Measurements from ENCODE around the gene SUSD1. TPM values are rescaled to one million over a fixed set of nuclear protein-coding genes. Genes with fewer than 3 reads are reported as not detected.

The SUSD1 gene
- total and polyA plus RNA-seq, 2 of the 13 experiments (the other 11 are each of a cell fraction or from before 2014, with no cell fraction given), result 25.9 to 32.3 TPM

DNA sequence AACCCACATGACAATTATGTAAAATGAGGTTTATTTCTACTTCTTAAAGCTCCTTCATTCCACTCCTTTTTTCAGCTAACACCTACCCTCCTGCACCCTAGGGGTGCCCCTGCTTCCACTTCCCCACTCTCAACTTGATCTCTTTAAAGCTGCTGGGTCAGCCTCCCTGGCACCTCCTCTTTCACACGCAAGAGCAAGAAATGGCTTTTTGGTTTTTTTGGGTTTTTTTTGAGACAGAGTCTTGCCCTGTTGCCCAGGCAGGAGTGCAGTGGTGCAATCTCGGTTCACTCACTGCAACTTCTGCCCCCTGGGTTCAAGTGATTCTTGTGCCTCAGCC lies 64.4 kb downstream of the SUSD1 start (continued):
- TF ChIP-seq, protein P1, sequence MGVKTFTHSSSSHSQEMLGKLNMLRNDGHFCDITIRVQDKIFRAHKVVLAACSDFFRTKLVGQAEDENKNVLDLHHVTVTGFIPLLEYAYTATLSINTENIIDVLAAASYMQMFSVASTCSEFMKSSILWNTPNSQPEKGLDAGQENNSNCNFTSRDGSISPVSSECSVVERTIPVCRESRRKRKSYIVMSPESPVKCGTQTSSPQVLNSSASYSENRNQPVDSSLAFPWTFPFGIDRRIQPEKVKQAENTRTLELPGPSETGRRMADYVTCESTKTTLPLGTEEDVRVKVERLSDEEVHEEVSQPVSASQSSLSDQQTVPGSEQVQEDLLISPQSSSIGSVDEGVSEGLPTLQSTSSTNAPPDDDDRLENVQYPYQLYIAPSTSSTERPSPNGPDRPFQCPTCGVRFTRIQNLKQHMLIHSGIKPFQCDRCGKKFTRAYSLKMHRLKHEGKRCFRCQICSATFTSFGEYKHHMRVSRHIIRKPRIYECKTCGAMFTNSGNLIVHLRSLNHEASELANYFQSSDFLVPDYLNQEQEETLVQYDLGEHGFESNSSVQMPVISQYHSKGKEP (CRISPR knock-in tag; IDR thresholded peaks at IDR 0.05), result no peak
- no peak for TF ChIP-seq SRF (IDR thresholded peaks at IDR 0.05; ENCODE audit: low read depth, low read length)
- no peak for TF ChIP-seq SETDB1 (CRISPR knock-in tag; IDR thresholded peaks at IDR 0.05; ENCODE audit: borderline replicate concordance)
- TF ChIP-seq SRSF4 (IDR thresholded peaks at IDR 0.05; ENCODE audit: low read depth, low read length, poor library complexity, severe bottlenecking), result no peak
- no peak for TF ChIP-seq FOXK1 (CRISPR knock-in tag; IDR thresholded peaks at IDR 0.05; ENCODE audit: borderline replicate concordance, low read depth)
- no peak for TF ChIP-seq RELA (CRISPR knock-in tag; IDR thresholded peaks at IDR 0.05)

- Histone ChIP-seq H3K27me3 (ENCODE audit: control insufficient read depth in 1 of 2, insufficient read depth in 2 of 2, low read length in 2 of 2) (no peaks in the 10 kb centered on the region), H4K20me1 (ENCODE audit: insufficient read depth, low read length) (no peaks in the 10 kb centered on the region), H2AFZ (ENCODE audit: low read length) (no peak overlapping the region), H3K4me3 (replicated peaks in 1 of 3; ENCODE audit: insufficient read depth in 1 of 3, low read depth in 2 of 3, low read length in 3 of 3) (no peak overlapping the region; a peak in 1 of 6 replicates), H3K4me2 (ENCODE audit: low read depth, low read length) (no peak overlapping the region), H3K4me1 (ENCODE audit: insufficient read depth, low read length) (peaks cover 40% of the 10 kb centered on the region), H3K36me3 (replicated peaks in 1 of 2; ENCODE audit: control insufficient read depth in 1 of 2, insufficient read depth in 2 of 2, low read length in 2 of 2) (peaks cover 4 to 21% of the 10 kb centered on the region in 2 experiments; a peak in 4 of 5 replicates), H3K27ac (ENCODE audit: extremely low read length, insufficient read depth, low read length) (peak overlapping the region; percentile 53), H3K79me2 (ENCODE audit: insufficient read depth, low read length) (no peaks in the 10 kb centered on the region), H3K9me3 (ENCODE audit: low read length) (no peaks in the 10 kb centered on the region), H3K9ac (ENCODE audit: insufficient read depth, low read depth, low read length) (no peak overlapping the region)
- in situ Hi-C loops (cut with HindIII; ENCODE audit: extremely low pct_ligation_motif_present, low pct_unique_long_range_greater_than_20kb) (no loop called here), intact Hi-C loops (cut with micrococcal nuclease; ENCODE audit: unreplicated experiment) (loop anchor here (5.0 kb wide), 1 partner anchor 117 kb away; no protein-coding TSS in a partner anchor)
- no TSS peak for BruUV-seq (replicated peaks)
- 31% methylated on average over 9 of the region's 9 CpGs for WGBS (ENCODE audit: low lambda C conversion rate)
- DNase-seq (ENCODE audit: low spot score) (peak; percentile 48), ATAC-seq (peak; percentile 79), FAIRE-seq (no peak)
- POLR2A ChIA-PET, result interaction anchor here (0.7 to 1.5 kb wide), 4 partner anchors 9 to 269 kb away, joined by 3 to 5 read pairs (median 4); partner anchors contain the start of genes HSDL2 and SUSD1
- CTCF ChIA-PET (ENCODE audit: low intra/inter-chr PET ratio, low total read pairs), result no interaction called here
- TF ChIP-seq MED1 (CRISPR knock-in tag; IDR thresholded peaks at IDR 0.05), result 0 out of 2 replicates have a peak, but pooled peaks have one; percentile 30
- no peak for TF ChIP-seq TBX3 (IDR thresholded peaks at IDR 0.05; ENCODE audit: borderline replicate concordance)
- peak; percentile 10; the same call in 1 of the 2 replicates for TF ChIP-seq ZFP82 (CRISPR knock-in tag; IDR thresholded peaks at IDR 0.05; ENCODE audit: borderline replicate concordance)
- TF ChIP-seq ZBTB38 (CRISPR knock-in tag; IDR thresholded peaks at IDR 0.05), result 0 out of 2 replicates have a peak, but pooled peaks have one; percentile 27
- TF ChIP-seq FOSL2 (CRISPR knock-in tag; IDR thresholded peaks at IDR 0.05), result 0 out of 2 replicates have a peak, but pooled peaks have one; percentile 42
- no peak for TF ChIP-seq SOX6 (IDR thresholded peaks at IDR 0.05)
- no peak for TF ChIP-seq SOX6 (CRISPR knock-in tag; IDR thresholded peaks at IDR 0.05)
- TF ChIP-seq, protein P2, sequence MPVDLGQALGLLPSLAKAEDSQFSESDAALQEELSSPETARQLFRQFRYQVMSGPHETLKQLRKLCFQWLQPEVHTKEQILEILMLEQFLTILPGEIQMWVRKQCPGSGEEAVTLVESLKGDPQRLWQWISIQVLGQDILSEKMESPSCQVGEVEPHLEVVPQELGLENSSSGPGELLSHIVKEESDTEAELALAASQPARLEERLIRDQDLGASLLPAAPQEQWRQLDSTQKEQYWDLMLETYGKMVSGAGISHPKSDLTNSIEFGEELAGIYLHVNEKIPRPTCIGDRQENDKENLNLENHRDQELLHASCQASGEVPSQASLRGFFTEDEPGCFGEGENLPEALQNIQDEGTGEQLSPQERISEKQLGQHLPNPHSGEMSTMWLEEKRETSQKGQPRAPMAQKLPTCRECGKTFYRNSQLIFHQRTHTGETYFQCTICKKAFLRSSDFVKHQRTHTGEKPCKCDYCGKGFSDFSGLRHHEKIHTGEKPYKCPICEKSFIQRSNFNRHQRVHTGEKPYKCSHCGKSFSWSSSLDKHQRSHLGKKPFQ (CRISPR knock-in tag; IDR thresholded peaks at IDR 0.05; ENCODE audit: insufficient replicate concordance), result no peak
- TF ChIP-seq, protein P1 (CRISPR knock-in tag; IDR thresholded peaks at IDR 0.05), result no peak
- no peak for TF ChIP-seq ZSCAN12 (CRISPR knock-in tag; IDR thresholded peaks at IDR 0.05)
- no peak for TF ChIP-seq KAT7 (CRISPR knock-in tag; IDR thresholded peaks at IDR 0.05; ENCODE audit: borderline replicate concordance)
- TF ChIP-seq CREM (IDR thresholded peaks at IDR 0.05), result peak; percentile 21; the same call in 1 of the 2 replicates
- TF ChIP-seq CREM (CRISPR knock-in tag; IDR thresholded peaks at IDR 0.05), result no peak
- 0 out of 2 replicates have a peak, but pooled peaks have one; percentile 3 for TF ChIP-seq ELF4 (CRISPR knock-in tag; IDR thresholded peaks at IDR 0.05; ENCODE audit: borderline replicate concordance)
Observed at GRCh38 chr9:112110094-112110776, 64.9 kb downstream of the SUSD1 start.

Measured in HepG2 (cell line).